ENCODE measurements around the gene RCBTB2.
"Not testable (repeated sequence)": the region's sequence is repeated elsewhere in the genome, so short reads cannot be mapped to it uniquely, and the experiment has no call there.

The RCBTB2 gene

GRCh38 chr13:48492470-48493065 lies 40.3 kb downstream of the RCBTB2 start:
- peak; percentile 60 for DNase-seq

- no peak for DNase-seq
These were observed 40.8 kb downstream of the RCBTB2 start for GRCh38 chr13:48492096-48492440.

- no peak for DNase-seq
These were observed 41.3 kb downstream of the RCBTB2 start for GRCh38 chr13:48491423-48492095.

- DNase-seq, result no peak
These were observed 42.6 kb downstream of the RCBTB2 start for GRCh38 chr13:48490241-48490640.

- DNase-seq, result no peak
These were observed 43.2 kb downstream of the RCBTB2 start for GRCh38 chr13:48489666-48490065.

- no peak for DNase-seq
These were observed 43.9 kb downstream of the RCBTB2 start for GRCh38 chr13:48488995-48489394.

- no peak for DNase-seq
These were observed 44.9 kb downstream of the RCBTB2 start for GRCh38 chr13:48487968-48488367.

- DNase-seq, result no peak
These were observed 46.0 kb downstream of the RCBTB2 start for GRCh38 chr13:48486836-48487235.

- DNase-seq, result no peak
These were observed 46.5 kb downstream of the RCBTB2 start for GRCh38 chr13:48486362-48486761.

GRCh38 chr13:48485432-48485831 lies 47.4 kb downstream of the RCBTB2 start:
- DNase-seq, result no peak

GRCh38 chr13:48483575-48483974 lies 49.3 kb downstream of the RCBTB2 start:
- DNase-seq, result no peak

- DNase-seq, result no peak
These were observed 54.5 kb downstream of the RCBTB2 start for GRCh38 chr13:48478391-48478790.

- no peak for DNase-seq
These were observed 55.6 kb downstream of the RCBTB2 start for GRCh38 chr13:48477191-48477855.

- DNase-seq, result no peak
These were observed 56.2 kb downstream of the RCBTB2 start for GRCh38 chr13:48476686-48477085.

- DNase-seq, result no peak
These were observed 56.7 kb downstream of the RCBTB2 start for GRCh38 chr13:48476215-48476614.

- DNase-seq, result no peak
These were observed 57.6 kb downstream of the RCBTB2 start for GRCh38 chr13:48475230-48475629.

GRCh38 chr13:48457578-48458242 lies 75.2 kb downstream of the RCBTB2 start:
- DNase-seq, result no peak

GRCh38 chr13:48456546-48456945 lies 76.3 kb downstream of the RCBTB2 start:
- DNase-seq, result no peak

- DNase-seq, result not testable (repeated sequence)
These were observed 81.7 kb downstream of the RCBTB2 start for GRCh38 chr13:48451196-48451595.

GRCh38 chr13:48449656-48450055 lies 83.2 kb downstream of the RCBTB2 start:
- DNase-seq, result no peak

GRCh38 chr13:48448959-48449614 lies 83.8 kb downstream of the RCBTB2 start:
- no peak for DNase-seq

- no peak for DNase-seq
These were observed 84.5 kb downstream of the RCBTB2 start for GRCh38 chr13:48448285-48448958.

GRCh38 chr13:48446464-48446863 lies 86.4 kb downstream of the RCBTB2 start:
- DNase-seq, result no peak

All from effector CD4-positive, alpha-beta T cell (primary cell).